NCI-H2171 treated with DMSO at 0.1 percent for 48 hours (cell line): Measurements from ENCODE around the gene PRRT3.

Source experiments
- DNase-seq: peaks from one replicate; lab custom pipeline; 2025; lab: John Stamatoyannopoulos, UW

PRRT3 gene

GRCh38 chr3:9951962-9952805, at the start of gene PRRT3:
Gene PRRT3 (minus strand): TSS chr3:9952408. CDS start chr3:9950115, 2,293 bp downstream.
- DNase-seq = peak; percentile 41

GRCh38 chr3:10000686-10001085, 48.5 kb upstream of the PRRT3 start:
- no peak for DNase-seq

- no peak for DNase-seq
These were observed 42.1 kb upstream of the PRRT3 start for GRCh38 chr3:9994086-9994844.

- no peak for DNase-seq
These were observed 34.1 kb upstream of the PRRT3 start for GRCh38 chr3:9986230-9986725.

GRCh38 chr3:9980251-9980650, 28.0 kb upstream of the PRRT3 start:
- no peak for DNase-seq

- DNase-seq = no peak
These were observed 26.6 kb upstream of the PRRT3 start for GRCh38 chr3:9978710-9979305.

GRCh38 chr3:9976721-9977709, 24.8 kb upstream of the PRRT3 start:
- DNase-seq = peak; percentile 44

GRCh38 chr3:9970020-9970652, 17.9 kb upstream of the PRRT3 start:
- DNase-seq = no peak

GRCh38 chr3:9969632-9970019, 17.4 kb upstream of the PRRT3 start:
- no peak for DNase-seq

- no peak for DNase-seq
These were observed 14.6 kb upstream of the PRRT3 start for GRCh38 chr3:9966841-9967240.

GRCh38 chr3:9965200-9965875, 13.1 kb upstream of the PRRT3 start:
- DNase-seq = no peak

GRCh38 chr3:9957214-9957613, 5.0 kb upstream of the PRRT3 start:
- peak; percentile 8 for DNase-seq

- DNase-seq = peak; percentile 21
These were observed 3.6 kb upstream of the PRRT3 start for GRCh38 chr3:9955611-9956352.

- peak; percentile 92 for DNase-seq
These were observed 2.9 kb upstream of the PRRT3 start for GRCh38 chr3:9955067-9955502.

- DNase-seq = no peak
These were observed 628 bp downstream of the PRRT3 start for GRCh38 chr3:9951598-9951961.

GRCh38 chr3:9951126-9951525, 1.1 kb downstream of the PRRT3 start:
- DNase-seq = no peak

GRCh38 chr3:9949626-9950025, 2.6 kb downstream of the PRRT3 start:
- DNase-seq = no peak

GRCh38 chr3:9949115-9949514, 3.1 kb downstream of the PRRT3 start:
- DNase-seq = no peak

- DNase-seq = no peak
These were observed 3.6 kb downstream of the PRRT3 start for GRCh38 chr3:9948586-9948985.
